Esophagus muscularis mucosa (tissue), 4 donors: Measurements from ENCODE around the gene RAB20. TPM values are rescaled to one million over a fixed set of nuclear protein-coding genes. Genes with fewer than 3 reads are reported as not detected.

ENCODE experiments used
- DNase-seq: peaks from one replicate; pipeline ENCODE4 v3.0.0-alpha.2; 2017; ENCODE audit errors: extremely low spot score
- H3K27ac ChIP-seq, 4 donors: fragments of 200-600 bp; sonication (generic); replicated peaks in 1 of 4; 1 replicate in 3 of 4; 2 replicates in 1 of 4; pipeline ENCODE4 v1.5.1; 2016 to 2019; ENCODE audit warnings: mild to moderate bottlenecking in 1 of 4
- H3K27me3 ChIP-seq, 4 donors: fragments of 200-600 bp; sonication (generic); one replicate each; pipeline versions ENCODE4 v1.5.1 to v1.6.0; 2016 to 2019
- H3K36me3 ChIP-seq, 4 donors: fragments of 200-600 bp; sonication (generic); one replicate each; pipeline ENCODE4 v1.5.1; 2016 to 2019
- H3K4me1 ChIP-seq, 4 donors: fragments of 200-600 bp; sonication (generic); one replicate each; pipeline ENCODE4 v1.5.1; 2016 to 2019
- H3K4me3 ChIP-seq, 4 donors: fragments of 200-600 bp; sonication (generic); 1 replicate in 2 of 4; 2 replicates in 2 of 4; pipeline ENCODE4 v1.5.1; 2016 to 2019; ENCODE audit warnings: mild to moderate bottlenecking in 4 of 4, moderate library complexity in 1 of 4
- H3K9me3 ChIP-seq, 4 donors: fragments of 200-600 bp; sonication (generic); 1 replicate in 3 of 4; 2 replicates in 1 of 4; pipeline ENCODE4 v1.5.1; 2016 to 2019
- CTCF ChIP-seq, 3 experiments: fragments of 200-600 bp in 2 of 3; fragments of 450-650 bp in 1 of 3; sonication (generic) in 2 of 3; IDR thresholded peaks; one replicate each; pipeline ENCODE4 v1.5.1; 2017 to 2019; ENCODE audit warnings: antibody characterized with exemption in 3 of 3, mild to moderate bottlenecking in 2 of 3, moderate library complexity in 1 of 3
- EP300 ChIP-seq: sonication (generic); formaldehyde crosslinking; IDR thresholded peaks from one replicate; pipeline ENCODE4 v1.6.1; 2017; ENCODE audit warnings: antibody characterized with exemption
- POLR2A ChIP-seq: fragments of 450-650 bp; IDR thresholded peaks from one replicate; pipeline ENCODE4 v1.6.1; 2017; ENCODE audit warnings: antibody characterized with exemption, moderate library complexity, mild to moderate bottlenecking, low read depth
- POLR2AphosphoS5 ChIP-seq, 2 donors: sonication (generic); formaldehyde crosslinking; IDR thresholded peaks; one replicate each; pipeline ENCODE4 v1.6.1; 2017; ENCODE audit warnings: antibody characterized with exemption in 2 of 2
- WGBS: methylation state at CpG from one replicate; pipeline ENCODE4 v1.1.5; 2018; 5-methylcytosine and 5-hydroxymethylcytosine counted together
- intact Hi-C: fragments of 100-400 bp; cut with DNase I; formaldehyde crosslinking; loops from one replicate; pipeline ENCODE4 v1.15.1; 2023
- total RNA-seq, 4 donors: library from RNA; depleted of rRNA; stranded (reverse); fragments of >200 nt; gene quantifications; one replicate each; pipeline versions ENCODE4 v1.1.0 to v1.2.1, GENCODE V29; 2016

The RAB20 gene
- total RNA-seq, 4 donors from 2014 or later, result 10.9 to 40.6 (median 15.4) TPM

- H3K4me1 ChIP-seq, result no peaks in the 10 kb centered on the region
- H3K9me3 ChIP-seq, result no peaks in the 10 kb centered on the region
- 100% methylated on average over 1 of the region's 3 CpGs for WGBS
- no peaks in the 10 kb centered on the region for H3K27me3 ChIP-seq
- H3K4me3 ChIP-seq, result no peak overlapping the region
- TF ChIP-seq CTCF (IDR thresholded peaks at IDR 0.05) (no peak), POLR2AphosphoS5 (IDR thresholded peaks at IDR 0.05) (no peak), POLR2A (no peak), EP300 (no peak)
- H3K36me3 ChIP-seq, result peaks cover 68 to 100% (median 99%) of the 10 kb centered on the region in 4 donors
- intact Hi-C loops, result no loop called here
- no peak overlapping the region for H3K27ac ChIP-seq
- no peak for DNase-seq
Measured at GRCh38 chr13:110495376-110495775, 66.1 kb downstream of the RAB20 start.

- Histone ChIP-seq H3K9me3 (no peaks in the 10 kb centered on the region), H3K27me3 (no peaks in the 10 kb centered on the region), H3K36me3 (peaks cover 82 to 100% (median 99%) of the 10 kb centered on the region in 4 donors), H3K4me3 (no peak overlapping the region), H3K4me1 (no peaks in the 10 kb centered on the region), H3K27ac (peak overlapping the region in 1 of 4 donors; percentile 27)
- 98% methylated on average over 7 of the region's 9 CpGs for WGBS
- intact Hi-C loops, result no loop called here
- DNase-seq, result no peak
- TF ChIP-seq EP300 (no peak), CTCF (IDR thresholded peaks at IDR 0.05) (no peak), POLR2A (no peak), POLR2AphosphoS5 (IDR thresholded peaks at IDR 0.05) (no peak)
Measured at GRCh38 chr13:110493613-110494012, 67.9 kb downstream of the RAB20 start.

- no peak overlapping the region for H3K4me3 ChIP-seq
- H3K4me1 ChIP-seq, result no peaks in the 10 kb centered on the region
- no peaks in the 10 kb centered on the region for H3K27me3 ChIP-seq
- no peak for DNase-seq
- no peak for TF ChIP-seq POLR2AphosphoS5 (IDR thresholded peaks at IDR 0.05)
- TF ChIP-seq POLR2A, result no peak
- TF ChIP-seq EP300, result no peak
- TF ChIP-seq CTCF (IDR thresholded peaks at IDR 0.05), result no peak
- 92% methylated on average over 30 of the region's 30 CpGs for WGBS
- peaks cover 80 to 100% (median 99%) of the 10 kb centered on the region in 4 donors for H3K36me3 ChIP-seq
- peak overlapping the region in 1 of 4 donors; percentile 27 for H3K27ac ChIP-seq
- H3K9me3 ChIP-seq, result no peaks in the 10 kb centered on the region
- intact Hi-C loops, result no loop called here
Measured at GRCh38 chr13:110492679-110493593, 68.6 kb downstream of the RAB20 start.

- Histone ChIP-seq H3K27ac (peak overlapping the region in 2 of 4 donors; percentile 3 to 5), H3K4me1 (no peaks in the 10 kb centered on the region), H3K36me3 (peaks cover 82 to 100% (median 100%) of the 10 kb centered on the region in 4 donors), H3K27me3 (no peaks in the 10 kb centered on the region), H3K4me3 (no peak overlapping the region), H3K9me3 (no peaks in the 10 kb centered on the region)
- WGBS, result 95% methylated on average over 7 of the region's 24 CpGs
- DNase-seq, result no peak
- intact Hi-C loops, result no loop called here
- TF ChIP-seq POLR2A (no peak), CTCF (IDR thresholded peaks at IDR 0.05) (no peak), POLR2AphosphoS5 (IDR thresholded peaks at IDR 0.05) (no peak), EP300 (no peak)
Measured at GRCh38 chr13:110491869-110492678, 69.4 kb downstream of the RAB20 start.
